ENCODE measurements around the gene CAPZA2. TPM values are rescaled to one million over a fixed set of nuclear protein-coding genes. Genes with fewer than 3 reads are reported as not detected.

The CAPZA2 gene
- total RNA-seq, 2 experiments from 2014 or later: 122 to 133 TPM

GRCh38 chr7:116953372-116953905 is 91.1 kb downstream of the CAPZA2 start, which contains the start of gene ST7:
Gene ST7, plus strand, starts transcription at chr7:116953501. Its CDS starts 40 bp downstream, at chr7:116953541.
- POLR2A ChIA-PET: interaction anchor here (0.5 to 1.8 kb wide), 9 partner anchors 9 to 173 kb away, joined by 3 to 5 read pairs (median 3); no protein-coding TSS in a partner anchor

GRCh38 chr7:116953906-116954838 is 91.8 kb downstream of the CAPZA2 start:
- intact Hi-C loops (cut with micrococcal nuclease): no loop called here
- ATAC-seq (peak; percentile 11), DNase-seq (peak; percentile 29)
- no peak for TF ChIP-seq CTCF (IDR thresholded peaks at IDR 0.05)
- POLR2A ChIA-PET: interaction anchor here (0.5 to 1.8 kb wide), 9 partner anchors 10 to 173 kb away, joined by 3 to 5 read pairs (median 3); no protein-coding TSS in a partner anchor
- Mint-ChIP-seq H3K4me1 (ENCODE audit: low read depth) (peaks cover 32% of the 10 kb centered on the region), H3K27ac (peak overlapping the region; percentile 95), H3K9me3 (no peaks in the 10 kb centered on the region), H3K4me3 (peak overlapping the region; percentile 93), H3K36me3 (ENCODE audit: low read depth) (peaks cover 5% of the 10 kb centered on the region), H3K27me3 (peaks cover 3% of the 10 kb centered on the region)
- CTCF ChIA-PET: interaction anchor here (0.8 to 1.7 kb wide), 4 partner anchors 30 to 172 kb away, joined by 3 to 5 read pairs (median 4); no protein-coding TSS in a partner anchor

More at GRCh38 chr7:116953372-116953905, 91.1 kb downstream of the CAPZA2 start, which contains the start of gene ST7:
- peak within 1 kb of the TSS; percentile 95 for H3K27ac Mint-ChIP-seq
- H3K9me3 Mint-ChIP-seq: no peaks in the 10 kb centered on the region
- H3K27me3 Mint-ChIP-seq: peaks cover 3% of the 10 kb centered on the region
- DNase-seq (peak; percentile 77), ATAC-seq (peak; percentile 83)
- TF ChIP-seq CTCF (IDR thresholded peaks at IDR 0.05): no peak
- H3K36me3 Mint-ChIP-seq (ENCODE audit: low read depth): peaks cover 5% of the 10 kb centered on the region
- CTCF ChIA-PET: interaction anchor here (1.3 to 1.7 kb wide), 6 partner anchors 23 to 174 kb away, joined by 3 to 7 read pairs (median 4); no protein-coding TSS in a partner anchor
- peak within 1 kb of the TSS; percentile 93 for H3K4me3 Mint-ChIP-seq
- peaks cover 32% of the 10 kb centered on the region for H3K4me1 Mint-ChIP-seq (ENCODE audit: low read depth)
- intact Hi-C loops (cut with micrococcal nuclease): no loop called here

- H3K4me3 Mint-ChIP-seq: peak overlapping the region; percentile 93
- no peaks in the 10 kb centered on the region for H3K9me3 Mint-ChIP-seq
- intact Hi-C loops (cut with micrococcal nuclease): no loop called here
- no peak for ATAC-seq
- DNase-seq: no peak
- TF ChIP-seq CTCF (IDR thresholded peaks at IDR 0.05): no peak
- H3K4me1 Mint-ChIP-seq (ENCODE audit: low read depth): peaks cover 32% of the 10 kb centered on the region
- H3K27me3 Mint-ChIP-seq: peaks cover 3% of the 10 kb centered on the region
- H3K36me3 Mint-ChIP-seq (ENCODE audit: low read depth): peaks cover 5% of the 10 kb centered on the region
- POLR2A ChIA-PET: no interaction called here
- H3K27ac Mint-ChIP-seq: peak overlapping the region; percentile 6
- CTCF ChIA-PET: no interaction called here
Measured at GRCh38 chr7:116955340-116955739, 93.0 kb downstream of the CAPZA2 start.

- DNase-seq (peak; percentile 35), ATAC-seq (peak; percentile 65)
- H3K27ac Mint-ChIP-seq: peak overlapping the region; percentile 61
- no peak for TF ChIP-seq CTCF (IDR thresholded peaks at IDR 0.05)
- CTCF ChIA-PET: interaction anchor here (0.7 to 1.8 kb wide), 7 partner anchors 12 to 172 kb away, joined by 3 to 5 read pairs (median 3); no protein-coding TSS in a partner anchor
- peak overlapping the region; percentile 43 for H3K4me3 Mint-ChIP-seq
- POLR2A ChIA-PET: no interaction called here
- peaks cover 32% of the 10 kb centered on the region for H3K4me1 Mint-ChIP-seq (ENCODE audit: low read depth)
- H3K36me3 Mint-ChIP-seq (ENCODE audit: low read depth): peaks cover 5% of the 10 kb centered on the region
- intact Hi-C loops (cut with micrococcal nuclease): no loop called here
- no peaks in the 10 kb centered on the region for H3K9me3 Mint-ChIP-seq
- peaks cover 3% of the 10 kb centered on the region for H3K27me3 Mint-ChIP-seq
Measured at GRCh38 chr7:116955801-116956476, 93.6 kb downstream of the CAPZA2 start.

Data from activated CD8-positive, alpha-beta T cell treated with anti-CD3 and anti-CD28 coated beads for 36 hours (primary cell).